ENCODE results near the gene CTBP2. TPM values are rescaled to one million over a fixed set of nuclear protein-coding genes. Genes with fewer than 3 reads are reported as not detected.

Gene CTBP2
- total RNA-seq, 1 donor from 2014 or later, result 55.2 TPM

GRCh38 chr10:125087897-125088215, 72.5 kb downstream of the CTBP2 start:
- no peak overlapping the region for H3K4me3 ChIP-seq
- no peaks in the 10 kb centered on the region for H3F3A ChIP-seq (ENCODE audit: low read depth)
- H3K4me1 Mint-ChIP-seq, result peaks cover 32% of the 10 kb centered on the region
- no peak overlapping the region for H3K4me2 ChIP-seq
- no peak overlapping the region for H3K27ac Mint-ChIP-seq
- no peak overlapping the region for H2AFZ ChIP-seq (replicated peaks)
- no peaks in the 10 kb centered on the region for H3K9me3 Mint-ChIP-seq
- no peaks in the 10 kb centered on the region for H3K9me3 ChIP-seq (ENCODE audit: low read depth)
- TF ChIP-seq EZH2phosphoT487 (IDR thresholded peaks at IDR 0.05), result no peak
- TF ChIP-seq EZH2 (IDR thresholded peaks at IDR 0.05), result no peak
- no peak for TF ChIP-seq CTCF (IDR thresholded peaks at IDR 0.05)
- no peaks in the 10 kb centered on the region for H3K27me3 ChIP-seq
- no peaks in the 10 kb centered on the region for H3K36me3 ChIP-seq
- peaks cover 35% of the 10 kb centered on the region for H3K36me3 Mint-ChIP-seq
- no peak overlapping the region for H3K9ac ChIP-seq
- no peak overlapping the region for H3K27ac ChIP-seq
- peaks cover 100% of the 10 kb centered on the region for H3K79me2 ChIP-seq (ENCODE audit: low read depth)
- H3K27me3 Mint-ChIP-seq (ENCODE audit: insufficient read depth, low read depth), result peaks cover 2% of the 10 kb centered on the region
- DNase-seq (ENCODE audit: low spot score), result no peak
- H3K4me1 ChIP-seq, result peaks cover 1% of the 10 kb centered on the region
- H3K4me3 Mint-ChIP-seq, result no peak overlapping the region
- peaks cover 100% of the 10 kb centered on the region for H4K20me1 ChIP-seq (ENCODE audit: low read depth)

GRCh38 chr10:125087191-125087896, 73.0 kb downstream of the CTBP2 start:
- H3F3A ChIP-seq (ENCODE audit: low read depth), result no peaks in the 10 kb centered on the region

GRCh38 chr10:125086691-125087090, 73.7 kb downstream of the CTBP2 start:
- DNase-seq (ENCODE audit: low spot score), result no peak

More at GRCh38 chr10:125087191-125087896, 73.0 kb downstream of the CTBP2 start:
- no peaks in the 10 kb centered on the region for H3K4me1 ChIP-seq
- H3K4me2 ChIP-seq, result no peak overlapping the region
- no peak overlapping the region for H3K27ac Mint-ChIP-seq
- no peak overlapping the region for H3K4me3 ChIP-seq
- H4K20me1 ChIP-seq (ENCODE audit: low read depth), result peaks cover 100% of the 10 kb centered on the region
- H2AFZ ChIP-seq (replicated peaks), result no peak overlapping the region
- no peak for TF ChIP-seq CTCF (IDR thresholded peaks at IDR 0.05)
- TF ChIP-seq EZH2 (IDR thresholded peaks at IDR 0.05), result no peak
- no peak for TF ChIP-seq EZH2phosphoT487 (IDR thresholded peaks at IDR 0.05)
- H3K36me3 Mint-ChIP-seq, result peaks cover 36% of the 10 kb centered on the region
- H3K9me3 ChIP-seq (ENCODE audit: low read depth), result no peaks in the 10 kb centered on the region
- peaks cover 100% of the 10 kb centered on the region for H3K79me2 ChIP-seq (ENCODE audit: low read depth)
- H3K27me3 ChIP-seq, result no peaks in the 10 kb centered on the region
- H3K9ac ChIP-seq, result no peak overlapping the region
- no peaks in the 10 kb centered on the region for H3K27me3 Mint-ChIP-seq (ENCODE audit: insufficient read depth, low read depth)
- no peak overlapping the region for H3K4me3 Mint-ChIP-seq
- no peaks in the 10 kb centered on the region for H3K9me3 Mint-ChIP-seq
- H3K36me3 ChIP-seq, result no peaks in the 10 kb centered on the region
- no peak overlapping the region for H3K27ac ChIP-seq
- H3K4me1 Mint-ChIP-seq, result peaks cover 28% of the 10 kb centered on the region
- no peak for DNase-seq (ENCODE audit: low spot score)

More at GRCh38 chr10:125086691-125087090, 73.7 kb downstream of the CTBP2 start:
- Histone ChIP-seq H3K9ac (no peak overlapping the region), H3K4me1 (no peaks in the 10 kb centered on the region), H3F3A (ENCODE audit: low read depth) (no peaks in the 10 kb centered on the region), H3K27ac (no peak overlapping the region), H3K9me3 (ENCODE audit: low read depth) (no peaks in the 10 kb centered on the region), H4K20me1 (ENCODE audit: low read depth) (peaks cover 100% of the 10 kb centered on the region), H2AFZ (replicated peaks) (no peak overlapping the region), H3K79me2 (ENCODE audit: low read depth) (peaks cover 100% of the 10 kb centered on the region), H3K27me3 (no peaks in the 10 kb centered on the region), H3K4me2 (no peak overlapping the region), H3K36me3 (no peaks in the 10 kb centered on the region), H3K4me3 (no peak overlapping the region)
- H3K36me3 Mint-ChIP-seq, result peaks cover 36% of the 10 kb centered on the region
- H3K27me3 Mint-ChIP-seq (ENCODE audit: insufficient read depth, low read depth), result no peaks in the 10 kb centered on the region
- no peak overlapping the region for H3K27ac Mint-ChIP-seq
- no peaks in the 10 kb centered on the region for H3K9me3 Mint-ChIP-seq
- TF ChIP-seq EZH2phosphoT487 (IDR thresholded peaks at IDR 0.05) (no peak), EZH2 (IDR thresholded peaks at IDR 0.05) (no peak), CTCF (IDR thresholded peaks at IDR 0.05) (no peak)
- no peak overlapping the region for H3K4me3 Mint-ChIP-seq
- peaks cover 25% of the 10 kb centered on the region for H3K4me1 Mint-ChIP-seq

Data from neural progenitor cell (in vitro differentiated cells).